Neural progenitor cell (in vitro differentiated cells): ENCODE measurements around the gene TBC1D24. TPM values are rescaled to one million over a fixed set of nuclear protein-coding genes. Genes with fewer than 3 reads are reported as not detected.
A peak's percentile ranks its signal among the peaks of the same experiment; 100 is the strongest.

Experiments used
- DNase-seq: peaks from one replicate; pipeline ENCODE4 v3.0.0-alpha.2; 2016; ENCODE audit warnings: low spot score
- H2AFZ ChIP-seq: fragments of 200-600 bp; sonication (generic); replicated peaks from 2 replicates; pipeline ENCODE4 v1.6.1; 2016; ENCODE audit warnings: antibody characterized with exemption
- H3F3A ChIP-seq: fragments of 200-600 bp; sonication (generic); 2 replicates; pipeline ENCODE4 v1.6.1; 2016; ENCODE audit warnings: antibody characterized with exemption, low read depth
- H3K27ac ChIP-seq: fragments of 200-600 bp; sonication (generic); 2 replicates; pipeline ENCODE4 v1.5.1; 2016; ENCODE audit warnings: mild to moderate bottlenecking
- H3K27me3 ChIP-seq: fragments of 200-600 bp; sonication (generic); 2 replicates; pipeline ENCODE4 v1.6.1; 2016; ENCODE audit warnings: mild to moderate bottlenecking, moderate library complexity
- H3K36me3 ChIP-seq: fragments of 200-600 bp; sonication (generic); 2 replicates; pipeline ENCODE4 v1.5.1; 2016
- H3K4me1 ChIP-seq: fragments of 200-600 bp; sonication (generic); 2 replicates; pipeline ENCODE4 v1.6.1; 2016; ENCODE audit warnings: mixed run types
- H3K4me2 ChIP-seq: fragments of 200-600 bp; sonication (generic); 2 replicates; pipeline ENCODE4 v1.6.1; 2016
- H3K4me3 ChIP-seq: fragments of 200-600 bp; sonication (generic); 2 replicates; pipeline ENCODE4 v1.5.1; 2016
- H3K79me2 ChIP-seq: fragments of 200-600 bp; sonication (generic); 2 replicates; pipeline ENCODE4 v1.6.1; 2016; ENCODE audit warnings: low read depth
- H3K9ac ChIP-seq: fragments of 200-600 bp; sonication (generic); 2 replicates; pipeline ENCODE4 v1.6.1; 2016
- H3K9me3 ChIP-seq: fragments of 200-600 bp; sonication (generic); 2 replicates; pipeline ENCODE4 v1.5.1; 2016; ENCODE audit warnings: low read depth
- H4K20me1 ChIP-seq: fragments of 200-600 bp; sonication (generic); 2 replicates; pipeline ENCODE4 v1.6.1; 2016; ENCODE audit warnings: low read depth
- H3K27ac Mint-ChIP-seq: 3 replicates; pipeline ENCODE4 v1.8.0; 2021; ENCODE audit warnings: mixed read lengths
- H3K27me3 Mint-ChIP-seq: 2 replicates; pipeline ENCODE4 v1.8.0; 2022; ENCODE audit warnings: low read depth, mild to moderate bottlenecking, inconsistent platforms, moderate library complexity, mixed read lengths; ENCODE audit not compliant: insufficient read depth
- H3K36me3 Mint-ChIP-seq: 3 replicates; pipeline ENCODE4 v1.8.0; 2021; ENCODE audit warnings: mixed read lengths
- H3K4me1 Mint-ChIP-seq: 3 replicates; pipeline ENCODE4 v1.8.0; 2021; ENCODE audit warnings: mixed read lengths
- H3K4me3 Mint-ChIP-seq: 3 replicates; pipeline ENCODE4 v1.8.0; 2021; ENCODE audit warnings: mild to moderate bottlenecking, moderate library complexity, mixed read lengths
- H3K9me3 Mint-ChIP-seq: 3 replicates; pipeline ENCODE4 v1.8.0; 2020; ENCODE audit warnings: mixed read lengths
- EZH2 ChIP-seq: fragments of 200-600 bp; sonication (generic); IDR thresholded peaks from 2 replicates; pipeline ENCODE4 v1.6.1; 2017; ENCODE audit warnings: antibody characterized with exemption, mild to moderate bottlenecking, moderate library complexity
- EZH2phosphoT487 ChIP-seq: fragments of 200-600 bp; sonication (generic); IDR thresholded peaks from 2 replicates; pipeline ENCODE4 v1.6.1; 2017; ENCODE audit warnings: antibody characterized with exemption
- total RNA-seq: library from RNA; depleted of rRNA; stranded (reverse); fragments of >200 nt; gene quantifications from 2 replicates; pipeline ENCODE4 v1.2.3, GENCODE V29; 2015; ENCODE audit warnings: low replicate concordance
- TF ChIP-seq, protein P1 (sequence below): fragments of 200-600 bp; sonication (generic); IDR thresholded peaks from 2 replicates; pipeline ENCODE4 v1.5.1; 2017; ENCODE audit warnings: antibody characterized with exemption, mild to moderate bottlenecking

The TBC1D24 gene
- total RNA-seq, 1 donor from 2014 or later = 8.2 TPM

DNA sequence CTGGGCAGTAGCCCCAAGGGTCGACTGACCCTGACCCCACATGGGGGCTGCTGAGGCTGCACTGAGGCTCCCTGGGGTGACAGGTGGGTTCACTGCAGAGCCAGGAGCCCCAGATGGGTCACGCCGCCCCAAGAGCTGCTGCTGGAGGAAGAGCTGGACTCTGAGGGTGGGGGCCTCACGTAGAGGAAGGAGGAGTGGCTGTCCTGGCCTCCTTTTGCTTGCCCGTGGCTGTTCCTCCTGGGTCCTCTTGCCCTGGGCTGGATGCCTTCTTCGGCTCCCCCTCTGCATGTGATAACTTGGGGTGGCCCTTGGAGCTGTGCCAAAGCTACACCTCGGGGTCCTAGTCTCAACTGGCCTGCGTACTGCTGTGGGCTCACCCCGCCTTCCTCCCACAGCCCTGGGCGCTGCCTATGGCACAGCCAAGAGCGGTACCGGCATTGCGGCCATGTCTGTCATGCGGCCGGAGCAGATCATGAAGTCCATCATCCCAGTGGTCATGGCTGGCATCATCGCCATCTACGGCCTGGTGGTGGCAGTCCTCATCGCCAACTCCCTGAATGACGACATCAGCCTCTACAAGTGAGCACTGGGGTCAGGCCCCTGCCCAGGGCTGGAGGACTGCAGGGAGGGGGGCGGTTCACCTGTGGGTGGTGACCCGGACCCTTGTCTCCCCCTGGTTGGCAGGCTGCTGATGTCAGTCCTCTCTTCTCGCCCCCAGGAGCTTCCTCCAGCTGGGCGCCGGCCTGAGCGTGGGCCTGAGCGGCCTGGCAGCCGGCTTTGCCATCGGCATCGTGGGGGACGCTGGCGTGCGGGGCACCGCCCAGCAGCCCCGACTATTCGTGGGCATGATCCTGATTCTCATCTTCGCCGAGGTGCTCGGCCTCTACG, 44.1 kb downstream of the TBC1D24 start:
- H3K79me2 ChIP-seq = peaks cover 70% of the 10 kb centered on the region
- H3K4me2 ChIP-seq = no peak overlapping the region
- Mint-ChIP-seq H3K36me3 (peaks cover 2% of the 10 kb centered on the region), H3K27me3 (peaks cover 12% of the 10 kb centered on the region), H3K4me3 (peak overlapping the region; percentile 82), H3K9me3 (no peaks in the 10 kb centered on the region), H3K4me1 (peaks cover 41% of the 10 kb centered on the region), H3K27ac (no peak overlapping the region)
- H3F3A ChIP-seq = peaks cover 26% of the 10 kb centered on the region
- peaks cover 63% of the 10 kb centered on the region for H4K20me1 ChIP-seq
- H3K4me3 ChIP-seq = no peak overlapping the region
- no peak overlapping the region for H3K27ac ChIP-seq
- no peak overlapping the region for H3K9ac ChIP-seq
- H3K27me3 ChIP-seq = no peaks in the 10 kb centered on the region
- TF ChIP-seq EZH2phosphoT487 (no peak), EZH2 (no peak)
- TF ChIP-seq, protein P1, sequence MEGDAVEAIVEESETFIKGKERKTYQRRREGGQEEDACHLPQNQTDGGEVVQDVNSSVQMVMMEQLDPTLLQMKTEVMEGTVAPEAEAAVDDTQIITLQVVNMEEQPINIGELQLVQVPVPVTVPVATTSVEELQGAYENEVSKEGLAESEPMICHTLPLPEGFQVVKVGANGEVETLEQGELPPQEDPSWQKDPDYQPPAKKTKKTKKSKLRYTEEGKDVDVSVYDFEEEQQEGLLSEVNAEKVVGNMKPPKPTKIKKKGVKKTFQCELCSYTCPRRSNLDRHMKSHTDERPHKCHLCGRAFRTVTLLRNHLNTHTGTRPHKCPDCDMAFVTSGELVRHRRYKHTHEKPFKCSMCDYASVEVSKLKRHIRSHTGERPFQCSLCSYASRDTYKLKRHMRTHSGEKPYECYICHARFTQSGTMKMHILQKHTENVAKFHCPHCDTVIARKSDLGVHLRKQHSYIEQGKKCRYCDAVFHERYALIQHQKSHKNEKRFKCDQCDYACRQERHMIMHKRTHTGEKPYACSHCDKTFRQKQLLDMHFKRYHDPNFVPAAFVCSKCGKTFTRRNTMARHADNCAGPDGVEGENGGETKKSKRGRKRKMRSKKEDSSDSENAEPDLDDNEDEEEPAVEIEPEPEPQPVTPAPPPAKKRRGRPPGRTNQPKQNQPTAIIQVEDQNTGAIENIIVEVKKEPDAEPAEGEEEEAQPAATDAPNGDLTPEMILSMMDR = no peak
- H3K9me3 ChIP-seq = no peaks in the 10 kb centered on the region
- H3K36me3 ChIP-seq = no peaks in the 10 kb centered on the region
- peaks cover 14% of the 10 kb centered on the region for H3K4me1 ChIP-seq
- no peak for DNase-seq
- H2AFZ ChIP-seq = no peak overlapping the region

DNA sequence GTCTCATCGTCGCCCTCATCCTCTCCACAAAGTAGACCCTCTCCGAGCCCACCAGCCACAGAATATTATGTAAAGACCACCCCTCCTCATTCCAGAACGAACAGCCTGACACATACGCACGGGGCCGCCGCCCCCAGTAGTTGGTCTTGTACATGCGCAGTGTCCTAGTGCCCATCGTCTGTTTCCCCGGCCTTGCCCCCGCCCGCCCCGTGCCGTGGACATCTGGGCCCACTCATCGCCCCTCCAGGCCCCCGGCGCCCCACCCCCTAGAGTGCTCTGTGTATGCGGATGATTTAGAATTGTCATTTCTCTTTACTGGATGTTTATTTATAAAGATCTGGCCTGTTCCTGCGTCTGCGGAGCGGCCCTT, 44.8 kb downstream of the TBC1D24 start:
- peaks cover 23% of the 10 kb centered on the region for H3F3A ChIP-seq
- H4K20me1 ChIP-seq = peaks cover 58% of the 10 kb centered on the region
- peaks cover 40% of the 10 kb centered on the region for H3K4me1 Mint-ChIP-seq
- no peak overlapping the region for H3K27ac ChIP-seq
- no peaks in the 10 kb centered on the region for H3K9me3 Mint-ChIP-seq
- no peaks in the 10 kb centered on the region for H3K9me3 ChIP-seq
- H3K4me3 ChIP-seq = peak overlapping the region; percentile 83
- no peaks in the 10 kb centered on the region for H3K27me3 ChIP-seq
- TF ChIP-seq EZH2 (no peak), EZH2phosphoT487 (no peak)
- TF ChIP-seq, protein P1 = no peak
- H3K36me3 ChIP-seq = no peaks in the 10 kb centered on the region
- no peak overlapping the region for H2AFZ ChIP-seq
- H3K36me3 Mint-ChIP-seq = peaks cover 2% of the 10 kb centered on the region
- H3K4me1 ChIP-seq = peaks cover 13% of the 10 kb centered on the region
- H3K4me3 Mint-ChIP-seq = peak overlapping the region; percentile 82
- H3K27ac Mint-ChIP-seq = no peak overlapping the region
- H3K4me2 ChIP-seq = peak overlapping the region; percentile 100
- H3K79me2 ChIP-seq = peaks cover 64% of the 10 kb centered on the region
- peaks cover 11% of the 10 kb centered on the region for H3K27me3 Mint-ChIP-seq
- DNase-seq = no peak
- H3K9ac ChIP-seq = no peak overlapping the region

DNA sequence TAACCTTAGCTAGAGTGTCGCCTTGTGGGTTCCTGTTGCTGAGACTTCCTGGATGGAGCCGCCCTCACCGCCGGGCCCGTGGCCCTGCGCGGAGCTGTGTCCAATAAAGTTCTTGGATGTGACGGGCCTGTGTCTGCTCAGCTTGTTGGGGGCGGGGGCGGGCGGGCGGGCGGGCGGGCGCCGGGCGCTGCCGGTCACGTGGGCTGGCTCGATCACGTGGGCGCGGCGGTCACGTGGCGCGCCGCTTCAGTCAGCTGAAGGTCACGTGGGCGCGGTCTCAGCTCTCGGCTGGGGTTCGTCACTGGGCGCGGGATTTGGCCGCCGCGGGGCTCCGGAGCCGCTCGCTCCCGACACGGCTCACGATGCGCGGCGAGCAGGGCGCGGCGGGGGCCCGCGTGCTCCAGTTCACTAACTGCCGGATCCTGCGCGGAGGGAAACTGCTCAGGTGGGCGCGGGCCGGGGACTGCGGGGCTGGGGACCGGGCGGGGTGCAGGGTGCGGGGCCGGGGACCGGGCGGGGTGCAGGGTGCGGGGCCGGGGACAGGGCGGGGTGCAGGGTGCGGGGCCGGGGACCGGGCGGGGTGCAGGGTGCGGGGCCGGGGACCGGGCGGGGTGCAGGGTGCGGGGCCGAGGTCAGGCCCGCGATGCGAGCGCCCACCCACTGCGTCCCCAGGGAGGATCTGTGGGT, 45.3 kb downstream of the TBC1D24 start, which contains the start of gene AMDHD2:
AMDHD2 (plus strand) TSS at position 275 of the 687 bp plus-strand sequence; CDS start at position 363, 88 bp downstream.
- peak within 1 kb of the TSS; percentile 75 for H3K9ac ChIP-seq
- TF ChIP-seq, protein P1 = no peak
- TF ChIP-seq EZH2phosphoT487 (no peak), EZH2 (no peak)
- peaks cover 53% of the 10 kb centered on the region for H4K20me1 ChIP-seq
- H3K4me1 Mint-ChIP-seq = peaks cover 34% of the 10 kb centered on the region
- no peaks in the 10 kb centered on the region for H3K27me3 ChIP-seq
- peaks cover 8% of the 10 kb centered on the region for H3K4me1 ChIP-seq
- no peak within 1 kb of the TSS for H2AFZ ChIP-seq
- peaks cover 7% of the 10 kb centered on the region for H3K27me3 Mint-ChIP-seq
- peak within 1 kb of the TSS; percentile 78 for H3K27ac Mint-ChIP-seq
- peak; percentile 97 for DNase-seq
- peak within 1 kb of the TSS; percentile 83 for H3K4me3 ChIP-seq
- H3F3A ChIP-seq = peaks cover 23% of the 10 kb centered on the region
- peaks cover 2% of the 10 kb centered on the region for H3K36me3 Mint-ChIP-seq
- H3K9me3 ChIP-seq = no peaks in the 10 kb centered on the region
- H3K79me2 ChIP-seq = peaks cover 58% of the 10 kb centered on the region
- no peaks in the 10 kb centered on the region for H3K9me3 Mint-ChIP-seq
- peak within 1 kb of the TSS; percentile 100 for H3K4me2 ChIP-seq
- peak within 1 kb of the TSS; percentile 89 for H3K4me3 Mint-ChIP-seq
- H3K27ac ChIP-seq = no peak within 1 kb of the TSS
- H3K36me3 ChIP-seq = no peaks in the 10 kb centered on the region
